Urinary bladder (tissue), 4 donors: ENCODE data around the gene STK4. TPM values are rescaled to one million over a fixed set of nuclear protein-coding genes. Genes with fewer than 3 reads are reported as not detected.

Experiments
- DNase-seq: peaks from one replicate; pipeline ENCODE4 v3.0.0-alpha.2; 2015; ENCODE audit errors: extremely low spot score
- H3K27ac ChIP-seq: one replicate; pipeline ENCODE4 v1.5.1; 2013; ENCODE audit warnings: low read depth, mild to moderate bottlenecking, moderate library complexity
- H3K36me3 ChIP-seq: one replicate; pipeline ENCODE4 v1.6.1; 2013; ENCODE audit warnings: mild to moderate bottlenecking, moderate library complexity; ENCODE audit not compliant: insufficient read depth
- H3K4me1 ChIP-seq: one replicate; pipeline ENCODE4 v1.6.1; 2013; ENCODE audit warnings: mild to moderate bottlenecking, moderate library complexity; ENCODE audit not compliant: insufficient read depth
- H3K4me3 ChIP-seq: one replicate; pipeline ENCODE4 v1.5.1; 2013; ENCODE audit warnings: low read depth, low read length
- WGBS: extraction: QIAGEN DNeasy Blood & Tissue Kit; methylation state at CpG from one replicate; pipeline ENCODE4 v1.1.7; 2013; 5-methylcytosine and 5-hydroxymethylcytosine counted together
- polyA plus RNA-seq: library from polyadenylated mRNA; stranded (reverse); fragments of 200-250 nt; gene quantifications from one replicate; pipeline ENCODE4 v1.2.3, GENCODE V29; 2013
- total RNA-seq: library from RNA; depleted of rRNA; stranded (reverse); fragments of >200 nt; gene quantifications from one replicate; pipeline ENCODE4 v1.2.3, GENCODE V29; 2014
- donor health status: healthy with polysubstance abuse.
- donor health status: healthy.

The STK4 gene
- total and polyA plus RNA-seq, 2 donors: 11.6 to 37.5 TPM

GRCh38 chr20:45104786-45105185, 138.5 kb downstream of the STK4 start:
- Histone ChIP-seq H3K4me1 (no peaks in the 10 kb centered on the region), H3K36me3 (no peaks in the 10 kb centered on the region), H3K4me3 (no peak overlapping the region), H3K27ac (no peak overlapping the region)
- 62% methylated on average over 5 of the region's 5 CpGs for WGBS
- no peak for DNase-seq

GRCh38 chr20:45105317-45105716, 139.0 kb downstream of the STK4 start:
- Histone ChIP-seq H3K27ac (no peak overlapping the region), H3K36me3 (no peaks in the 10 kb centered on the region), H3K4me1 (no peaks in the 10 kb centered on the region), H3K4me3 (no peak overlapping the region)
- no peak for DNase-seq
- WGBS: 83% methylated on average over 2 of the region's 2 CpGs

- WGBS: 75% methylated on average over 8 of the region's 8 CpGs
- Histone ChIP-seq H3K27ac (no peak overlapping the region), H3K36me3 (no peaks in the 10 kb centered on the region), H3K4me1 (no peaks in the 10 kb centered on the region), H3K4me3 (no peak overlapping the region)
- DNase-seq: no peak
Measured at GRCh38 chr20:45109634-45110033, 143.3 kb downstream of the STK4 start.

GRCh38 chr20:45110301-45110700, 144.0 kb downstream of the STK4 start:
- Histone ChIP-seq H3K4me3 (no peak overlapping the region), H3K4me1 (no peaks in the 10 kb centered on the region), H3K27ac (no peak overlapping the region), H3K36me3 (no peaks in the 10 kb centered on the region)
- 88% methylated on average over 11 of the region's 11 CpGs for WGBS
- DNase-seq: no peak

- WGBS: 77% methylated on average over 11 of the region's 11 CpGs
- no peak overlapping the region for H3K27ac ChIP-seq
- H3K4me3 ChIP-seq: no peak overlapping the region
- H3K4me1 ChIP-seq: no peaks in the 10 kb centered on the region
- H3K36me3 ChIP-seq: no peaks in the 10 kb centered on the region
- no peak for DNase-seq
Measured at GRCh38 chr20:45111285-45111684, 145.0 kb downstream of the STK4 start.

- DNase-seq: no peak
- no peak overlapping the region for H3K4me3 ChIP-seq
- no peaks in the 10 kb centered on the region for H3K4me1 ChIP-seq
- H3K36me3 ChIP-seq: no peaks in the 10 kb centered on the region
- whole genome bisulfite sequencing: 49% methylated on average over 17 of the region's 17 CpGs
- H3K27ac ChIP-seq: no peak overlapping the region
Measured at GRCh38 chr20:45111799-45112471, 145.6 kb downstream of the STK4 start.

- H3K4me1 ChIP-seq: no peaks in the 10 kb centered on the region
- no peaks in the 10 kb centered on the region for H3K36me3 ChIP-seq
- no peak overlapping the region for H3K4me3 ChIP-seq
- no peak for DNase-seq
- no peak overlapping the region for H3K27ac ChIP-seq
Measured at GRCh38 chr20:45112754-45113153, 146.4 kb downstream of the STK4 start.

- DNase-seq: no peak
- WGBS: 87% methylated on average over 3 of the region's 3 CpGs
- Histone ChIP-seq H3K36me3 (no peaks in the 10 kb centered on the region), H3K27ac (no peak overlapping the region), H3K4me1 (no peaks in the 10 kb centered on the region), H3K4me3 (no peak overlapping the region)
Measured at GRCh38 chr20:45113865-45114264, 147.6 kb downstream of the STK4 start.

- Histone ChIP-seq H3K27ac (no peak within 1 kb of the TSS), H3K36me3 (no peaks in the 10 kb centered on the region), H3K4me3 (no peak within 1 kb of the TSS), H3K4me1 (no peaks in the 10 kb centered on the region)
- WGBS: 52% methylated on average over 16 of the region's 16 CpGs
- peak; percentile 21 for DNase-seq
Measured at GRCh38 chr20:45114465-45115385, 148.4 kb downstream of the STK4 start, which contains the start of gene WFDC5. Gene WFDC5 (minus strand): TSS chr20:45115174. CDS start chr20:45115083, 91 bp downstream.

- Histone ChIP-seq H3K4me1 (no peaks in the 10 kb centered on the region), H3K4me3 (no peak overlapping the region), H3K36me3 (no peaks in the 10 kb centered on the region), H3K27ac (no peak overlapping the region)
- 67% methylated on average over 3 of the region's 3 CpGs for WGBS
- no peak for DNase-seq
Measured at GRCh38 chr20:45115386-45115774, 149.1 kb downstream of the STK4 start.

- Histone ChIP-seq H3K4me1 (no peaks in the 10 kb centered on the region), H3K27ac (no peak overlapping the region), H3K36me3 (no peaks in the 10 kb centered on the region), H3K4me3 (no peak overlapping the region)
- WGBS: 78% methylated on average over 4 of the region's 4 CpGs
- no peak for DNase-seq
Measured at GRCh38 chr20:45115829-45116228, 149.5 kb downstream of the STK4 start.

- DNase-seq: no peak
- H3K36me3 ChIP-seq: no peaks in the 10 kb centered on the region
- H3K4me3 ChIP-seq: no peak overlapping the region
- 64% methylated on average over 4 of the region's 4 CpGs for WGBS
- no peaks in the 10 kb centered on the region for H3K4me1 ChIP-seq
- no peak overlapping the region for H3K27ac ChIP-seq
Measured at GRCh38 chr20:45117581-45117980, 151.3 kb downstream of the STK4 start.

GRCh38 chr20:45118028-45118427, 151.7 kb downstream of the STK4 start:
- 75% methylated on average over 2 of the region's 2 CpGs for WGBS
- no peaks in the 10 kb centered on the region for H3K36me3 ChIP-seq

More at GRCh38 chr20:45118028-45118427, 151.7 kb downstream of the STK4 start:
- no peak for DNase-seq
- Histone ChIP-seq H3K4me3 (no peak overlapping the region), H3K4me1 (no peaks in the 10 kb centered on the region), H3K27ac (no peak overlapping the region)
